Kidney epithelial cell (primary cell): Measurements from ENCODE around the gene LRRC8C. TPM values are rescaled to one million over a fixed set of nuclear protein-coding genes. Genes with fewer than 3 reads are reported as not detected.

Experiments used
- DNase-seq: peaks from one replicate; pipeline ENCODE4 v3.0.0-alpha.2; 2010; ENCODE audit warnings: low read depth
- H3K27me3 ChIP-seq: 2 replicates; pipeline ENCODE4 v1.6.0; 2011; ENCODE audit warnings: low read length; ENCODE audit not compliant: control insufficient read depth, insufficient read depth
- H3K36me3 ChIP-seq: 2 replicates; pipeline ENCODE4 v1.5.1; 2011; ENCODE audit warnings: low read length; ENCODE audit not compliant: control insufficient read depth, insufficient read depth
- H3K4me3 ChIP-seq: 2 replicates; pipeline ENCODE4 v1.5.1; 2011; ENCODE audit warnings: low read depth, mild to moderate bottlenecking, control low read depth, low read length
- total RNA-seq: library from RNA; depleted of rRNA; stranded (reverse); fragments of >200 nt; gene quantifications from 2 replicates; pipeline ENCODE4 v1.2.3, GENCODE V29; 2015
- TF ChIP-seq, protein P1 (sequence below): IDR thresholded peaks from 2 replicates; pipeline ENCODE4 v1.5.1; 2011; ENCODE audit warnings: mild to moderate bottlenecking, moderate library complexity, low read length, control low read depth, inconsistent platforms; ENCODE audit not compliant: insufficient read depth, poor library complexity, severe bottlenecking

The LRRC8C gene
- total RNA-seq, 1 donor from 2014 or later, result 2.7 TPM

DNA sequence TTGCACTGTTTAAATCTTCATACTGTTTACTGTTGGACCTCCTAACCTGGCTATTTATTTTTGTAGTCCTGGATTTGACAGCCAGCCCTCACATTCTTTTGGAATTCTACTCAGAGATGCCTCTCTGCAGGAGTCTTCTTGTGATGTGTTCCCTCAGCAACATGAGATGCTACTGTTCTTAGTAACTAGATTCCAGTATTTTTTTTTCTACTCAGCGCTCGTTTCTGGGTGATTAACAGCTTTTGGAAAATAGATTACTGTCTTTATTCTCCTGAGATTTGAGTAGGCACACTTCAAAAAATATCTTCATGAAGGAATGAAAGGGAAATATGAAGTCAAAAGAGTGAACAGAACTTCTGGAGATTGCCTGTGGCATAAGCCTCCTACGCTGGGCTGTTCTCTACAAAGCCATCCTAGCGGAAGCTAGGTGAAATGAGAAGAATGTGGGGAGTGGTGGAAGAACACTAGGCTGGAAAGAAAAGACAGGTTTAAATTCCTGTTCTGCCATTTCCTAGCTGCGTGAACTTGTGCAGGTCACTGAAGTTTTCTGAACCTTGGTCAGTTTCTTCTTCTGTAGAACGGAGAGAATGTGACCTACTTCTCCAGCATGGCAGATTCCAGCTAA lies 75.9 kb downstream of the LRRC8C start:
- TF ChIP-seq, protein P1, sequence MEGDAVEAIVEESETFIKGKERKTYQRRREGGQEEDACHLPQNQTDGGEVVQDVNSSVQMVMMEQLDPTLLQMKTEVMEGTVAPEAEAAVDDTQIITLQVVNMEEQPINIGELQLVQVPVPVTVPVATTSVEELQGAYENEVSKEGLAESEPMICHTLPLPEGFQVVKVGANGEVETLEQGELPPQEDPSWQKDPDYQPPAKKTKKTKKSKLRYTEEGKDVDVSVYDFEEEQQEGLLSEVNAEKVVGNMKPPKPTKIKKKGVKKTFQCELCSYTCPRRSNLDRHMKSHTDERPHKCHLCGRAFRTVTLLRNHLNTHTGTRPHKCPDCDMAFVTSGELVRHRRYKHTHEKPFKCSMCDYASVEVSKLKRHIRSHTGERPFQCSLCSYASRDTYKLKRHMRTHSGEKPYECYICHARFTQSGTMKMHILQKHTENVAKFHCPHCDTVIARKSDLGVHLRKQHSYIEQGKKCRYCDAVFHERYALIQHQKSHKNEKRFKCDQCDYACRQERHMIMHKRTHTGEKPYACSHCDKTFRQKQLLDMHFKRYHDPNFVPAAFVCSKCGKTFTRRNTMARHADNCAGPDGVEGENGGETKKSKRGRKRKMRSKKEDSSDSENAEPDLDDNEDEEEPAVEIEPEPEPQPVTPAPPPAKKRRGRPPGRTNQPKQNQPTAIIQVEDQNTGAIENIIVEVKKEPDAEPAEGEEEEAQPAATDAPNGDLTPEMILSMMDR, result no peak
- H3K36me3 ChIP-seq, result no peaks in the 10 kb centered on the region
- DNase-seq, result no peak
- no peak overlapping the region for H3K4me3 ChIP-seq
- no peaks in the 10 kb centered on the region for H3K27me3 ChIP-seq

DNA sequence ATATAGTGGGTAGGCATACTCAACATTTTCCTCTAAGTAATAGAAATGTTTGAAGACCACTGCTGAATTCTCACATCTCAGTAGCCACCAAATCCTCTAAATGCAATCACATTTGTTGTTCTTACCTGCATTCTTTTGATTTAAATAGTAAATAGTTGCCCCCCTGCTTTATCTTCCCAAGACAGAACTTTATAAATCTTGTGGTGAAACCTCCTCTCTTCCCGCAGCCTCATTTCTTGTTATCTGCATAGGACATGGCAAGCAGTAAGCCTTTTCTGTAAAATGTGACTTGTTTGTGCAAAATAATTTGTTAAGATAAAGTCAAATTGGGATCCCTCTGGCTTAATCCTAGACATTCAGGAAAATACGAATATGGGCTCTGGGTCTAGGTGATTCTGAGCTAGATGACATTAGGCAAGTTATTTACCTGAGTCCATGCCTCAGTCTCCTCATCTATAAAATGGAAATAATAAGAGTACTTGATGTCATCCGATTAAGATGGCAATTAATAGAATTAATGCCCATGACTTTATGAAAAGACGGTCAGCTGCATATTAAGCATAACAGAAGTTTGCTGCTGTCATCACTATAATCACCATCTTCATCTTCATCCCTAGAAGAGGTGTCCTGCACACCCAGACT lies 77.7 kb downstream of the LRRC8C start:
- H3K27me3 ChIP-seq, result no peaks in the 10 kb centered on the region
- no peak overlapping the region for H3K4me3 ChIP-seq
- TF ChIP-seq, protein P1, result no peak
- H3K36me3 ChIP-seq, result no peaks in the 10 kb centered on the region
- no peak for DNase-seq

DNA sequence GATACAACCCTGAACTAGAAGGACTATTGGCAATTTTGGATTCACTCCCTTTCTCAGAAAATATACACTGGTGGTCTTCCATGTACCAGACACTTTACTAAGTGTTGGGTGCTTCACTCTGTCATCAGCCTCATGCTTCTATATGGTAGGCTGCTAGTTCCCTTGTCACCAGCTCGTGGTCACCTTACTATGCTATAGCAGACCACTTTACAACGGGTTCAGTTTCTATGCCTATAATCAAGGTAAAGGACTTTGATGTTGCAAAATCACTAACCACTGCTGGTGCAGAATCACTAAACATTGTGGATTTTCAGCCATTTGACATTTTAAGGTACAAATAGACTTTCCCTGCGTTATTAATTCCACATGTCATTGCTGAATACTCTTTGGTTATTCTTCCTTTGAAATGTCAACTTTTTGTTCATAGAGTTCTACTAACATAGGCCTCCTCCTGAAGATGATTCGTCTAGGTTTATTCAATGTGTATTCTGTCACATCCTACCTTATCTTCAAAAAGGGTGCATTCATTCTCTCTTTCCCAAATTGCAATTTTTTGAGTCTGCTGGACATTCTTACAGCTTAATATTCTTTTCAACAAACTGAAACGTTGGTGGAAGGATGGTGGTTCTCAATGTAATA lies 78.3 kb downstream of the LRRC8C start:
- Histone ChIP-seq H3K4me3 (no peak overlapping the region), H3K36me3 (no peaks in the 10 kb centered on the region), H3K27me3 (no peaks in the 10 kb centered on the region)
- DNase-seq, result no peak
- TF ChIP-seq, protein P1, result no peak

GRCh38 chr1:89712420-89712819 lies 79.5 kb downstream of the LRRC8C start:
- Histone ChIP-seq H3K36me3 (no peaks in the 10 kb centered on the region), H3K4me3 (no peak overlapping the region), H3K27me3 (no peaks in the 10 kb centered on the region)
- DNase-seq, result no peak
- TF ChIP-seq, protein P1, result no peak

DNA sequence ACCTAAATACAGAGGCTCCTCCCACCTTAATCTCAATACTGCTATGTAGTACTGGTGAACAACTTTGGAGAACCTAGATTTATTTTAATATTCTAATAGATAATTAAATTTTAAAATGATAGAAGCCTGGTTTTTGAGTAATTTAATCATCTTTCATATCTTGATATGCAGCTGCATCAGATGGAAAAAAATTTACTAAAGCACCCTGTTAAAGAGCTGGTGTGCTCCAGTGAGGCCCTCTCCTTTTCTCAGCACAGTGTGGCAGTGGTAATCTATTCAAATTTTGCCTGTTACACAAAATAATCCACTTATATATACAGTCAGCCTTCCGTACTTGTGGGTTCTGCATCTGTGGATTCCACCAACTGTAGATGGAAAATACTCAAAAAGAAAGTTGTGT lies 82.8 kb downstream of the LRRC8C start:
- no peaks in the 10 kb centered on the region for H3K27me3 ChIP-seq

More for the DNA sequence above, 82.8 kb downstream of the LRRC8C start:
- TF ChIP-seq, protein P1, result no peak
- DNase-seq, result no peak
- no peak overlapping the region for H3K4me3 ChIP-seq
- no peaks in the 10 kb centered on the region for H3K36me3 ChIP-seq
